H1 (cell line): ENCODE results near the gene SRP14. TPM values are rescaled to one million over a fixed set of nuclear protein-coding genes. Genes with fewer than 3 reads are reported as not detected.

Source experiments
- CTCF ChIA-PET: fragments of 300-600 bp; sonication (Branson Sonifier 250); formaldehyde crosslinking; loops from one replicate; lab custom pipeline; 2021; ENCODE audit not compliant: partially characterized antibody; lab: Charles Lee
- POLR2A ChIA-PET: fragments of 300-600 bp; sonication (Branson Sonifier 250); formaldehyde crosslinking; loops from one replicate; lab custom pipeline; 2021; ENCODE audit warnings: inconsistent platforms; ENCODE audit not compliant: partially characterized antibody; lab: Charles Lee
- DNase-seq, 2 experiments: peaks; one replicate each; pipeline versions ENCODE4 v3.0.0 to v3.0.0-alpha.2; 2010 to 2022; ENCODE audit warnings: low spot score in 2 of 2, low read depth in 1 of 2, mixed read lengths in 1 of 2
- FAIRE-seq: peaks from 2 replicates; lab custom pipeline; 2011; peaks lifted over from hg19 to GRCh38; lab: Jason Lieb, UNC
- H2AFZ ChIP-seq: 2 replicates; pipeline ENCODE4 v1.8.1; 2012; ENCODE audit warnings: low read length, inconsistent platforms
- H2AK5ac ChIP-seq: 2 replicates; pipeline ENCODE4 v1.6.1; 2013; ENCODE audit warnings: low read depth, low read length
- H2BK120ac ChIP-seq: replicated peaks from 2 replicates; pipeline ENCODE3; 2013; ENCODE audit warnings: low read depth, low read length, inconsistent platforms
- H2BK12ac ChIP-seq: 2 replicates; pipeline ENCODE4 v1.6.1; 2013; ENCODE audit warnings: low read depth, low read length
- H2BK15ac ChIP-seq: 2 replicates; pipeline ENCODE4 v1.6.1; 2013; ENCODE audit warnings: low read length
- H2BK20ac ChIP-seq: 2 replicates; pipeline ENCODE4 v1.6.1; 2013; ENCODE audit warnings: low read length
- H2BK5ac ChIP-seq: 2 replicates; pipeline ENCODE4 v1.6.1; 2013; ENCODE audit warnings: low read depth, low read length
- H3K14ac ChIP-seq: 2 replicates; pipeline ENCODE4 v1.6.1; 2013; ENCODE audit warnings: inconsistent platforms; ENCODE audit not compliant: insufficient read length
- H3K18ac ChIP-seq: 2 replicates; pipeline ENCODE4 v1.6.1; 2013; ENCODE audit warnings: low read length; ENCODE audit errors: extremely low read depth
- H3K23ac ChIP-seq: 2 replicates; pipeline ENCODE4 v1.6.1; 2013; ENCODE audit warnings: inconsistent platforms; ENCODE audit not compliant: insufficient read length
- H3K23me2 ChIP-seq: 2 replicates; pipeline ENCODE4 v1.6.1; 2013; ENCODE audit warnings: low read depth, low read length
- H3K27ac ChIP-seq: 2 replicates; pipeline ENCODE4 v1.6.1; 2011; ENCODE audit warnings: low read depth, low read length, inconsistent platforms
- H3K27me3 ChIP-seq, 4 experiments: replicated peaks in 1 of 4; 1 replicate in 1 of 4; 2 replicates in 3 of 4; pipeline versions ENCODE4 v1.6.1 to v1.8.1; 2011 to 2013; ENCODE audit warnings: low read length in 3 of 4, mild to moderate bottlenecking in 3 of 4, inconsistent platforms in 2 of 4, mixed read lengths in 2 of 4, moderate library complexity in 1 of 4; ENCODE audit not compliant: control insufficient read depth in 3 of 4, insufficient read depth in 3 of 4; ENCODE audit errors: extremely low read depth in 1 of 4
- H3K36me3 ChIP-seq, 4 experiments: 2 replicates each; pipeline versions ENCODE4 v1.6.1 to v1.8.1; 2011 to 2013; ENCODE audit warnings: mild to moderate bottlenecking in 4 of 4, low read length in 3 of 4, moderate library complexity in 2 of 4, control low read depth in 1 of 4, inconsistent platforms in 1 of 4; ENCODE audit not compliant: insufficient read depth in 4 of 4, control insufficient read depth in 2 of 4
- H3K4ac ChIP-seq: replicated peaks from 2 replicates; pipeline ENCODE3; 2013; ENCODE audit warnings: low read length, low read depth, mixed read lengths, inconsistent platforms; ENCODE audit not compliant: insufficient read length
- H3K4me1 ChIP-seq, 4 experiments: replicated peaks in 1 of 4; 1 replicate in 1 of 4; 2 replicates in 3 of 4; pipeline versions ENCODE4 v1.6.1 to v1.8.1; 2011 to 2013; ENCODE audit warnings: low read length in 3 of 4, inconsistent platforms in 2 of 4, mixed read lengths in 1 of 4; ENCODE audit not compliant: insufficient read depth in 4 of 4, control insufficient read depth in 3 of 4
- H3K4me2 ChIP-seq, 2 experiments: 2 replicates each; pipeline versions ENCODE4 v1.6.1 to v1.8.1; 2011 to 2013; ENCODE audit warnings: low read depth in 2 of 2, low read length in 2 of 2, control low read depth in 1 of 2, inconsistent platforms in 1 of 2, mild to moderate bottlenecking in 1 of 2; ENCODE audit not compliant: insufficient read depth in 1 of 2
- H3K4me3 ChIP-seq, 4 experiments: fragments of 200-600, 300-600 bp in 1 of 4; sonication (generic), shearing (Covaris generic), sonication (Bioruptor Twin) in 1 of 4; 2 replicates each; pipeline versions ENCODE4 v1.5.1 to v1.8.1; 2011 to 2016; ENCODE audit warnings: low read length in 4 of 4, low read depth in 3 of 4, control low read depth in 2 of 4, inconsistent platforms in 2 of 4, mild to moderate bottlenecking in 2 of 4, mixed read lengths in 1 of 4, moderate library complexity in 1 of 4; ENCODE audit not compliant: insufficient read depth in 2 of 4; ENCODE audit errors: extremely low read depth in 1 of 4
- H3K56ac ChIP-seq: replicated peaks from 2 replicates; pipeline ENCODE3; 2013; ENCODE audit warnings: low read depth, mild to moderate bottlenecking, mixed read lengths, low read length, inconsistent platforms; ENCODE audit not compliant: insufficient read length
- H3K79me1 ChIP-seq: 2 replicates; pipeline ENCODE4 v1.6.1; 2013; ENCODE audit warnings: low read depth, low read length, control low read depth
- H3K79me2 ChIP-seq, 2 experiments: 2 replicates each; pipeline versions ENCODE4 v1.6.1 to v1.8.1; 2012 to 2013; ENCODE audit warnings: low read length in 2 of 2, mild to moderate bottlenecking in 2 of 2, inconsistent platforms in 1 of 2; ENCODE audit not compliant: insufficient read depth in 2 of 2, control insufficient read depth in 1 of 2
- H3K9ac ChIP-seq, 4 experiments: replicated peaks in 1 of 4; 1 replicate in 1 of 4; 2 replicates in 3 of 4; pipeline versions ENCODE4 v1.6.1 to v1.8.1; 2011 to 2013; ENCODE audit warnings: low read depth in 3 of 4, low read length in 3 of 4, control low read depth in 2 of 4, mild to moderate bottlenecking in 2 of 4, moderate library complexity in 2 of 4, inconsistent platforms in 1 of 4; ENCODE audit errors: extremely low read depth in 1 of 4
- H3K9me3 ChIP-seq, 2 experiments: 2 replicates each; pipeline versions ENCODE4 v1.6.1 to v1.8.1; 2012 to 2013; ENCODE audit warnings: mild to moderate bottlenecking in 2 of 2, moderate library complexity in 2 of 2, control low read depth in 1 of 2, inconsistent platforms in 1 of 2, low read depth in 1 of 2, low read length in 1 of 2, mixed read lengths in 1 of 2; ENCODE audit not compliant: insufficient read depth in 2 of 2
- H4K20me1 ChIP-seq, 2 experiments: replicated peaks in 1 of 2; 2 replicates each; pipeline versions ENCODE3 to v1.8.1; 2011 to 2013; ENCODE audit warnings: inconsistent platforms in 2 of 2, low read length in 2 of 2, mild to moderate bottlenecking in 1 of 2; ENCODE audit not compliant: insufficient read depth in 2 of 2, control insufficient read depth in 1 of 2
- H4K5ac ChIP-seq: 2 replicates; pipeline ENCODE4 v1.6.1; 2013; ENCODE audit warnings: low read length, low read depth, mixed read lengths, inconsistent platforms; ENCODE audit not compliant: insufficient read length
- H4K8ac ChIP-seq: 2 replicates; pipeline ENCODE4 v1.8.0; 2013; ENCODE audit warnings: mild to moderate bottlenecking, moderate library complexity, low read length, inconsistent platforms; ENCODE audit not compliant: insufficient read depth; ENCODE audit errors: extremely low read depth
- H4K91ac ChIP-seq: replicated peaks from 2 replicates; pipeline ENCODE3; 2013; ENCODE audit warnings: low read length, mixed read lengths, inconsistent platforms; ENCODE audit not compliant: insufficient read length
- CHD2 ChIP-seq: IDR thresholded peaks from 2 replicates; pipeline ENCODE4 v1.6.1; 2012; ENCODE audit warnings: low read length, improper control_type of control experiment
- JUN ChIP-seq: IDR thresholded peaks from 2 replicates; pipeline ENCODE4 v1.6.1; 2011; ENCODE audit warnings: low read depth, mild to moderate bottlenecking, improper control_type of control experiment, low read length
- JUND ChIP-seq: IDR thresholded peaks from 2 replicates; pipeline ENCODE4 v1.6.1; 2011; ENCODE audit warnings: mild to moderate bottlenecking, improper control_type of control experiment, low read length
- NANOG ChIP-seq: IDR thresholded peaks from 2 replicates; pipeline ENCODE4 v1.6.1; 2011; ENCODE audit warnings: low read length, low read depth, mild to moderate bottlenecking, inconsistent platforms; ENCODE audit not compliant: insufficient read depth, poor library complexity, severe bottlenecking
- RBBP5 ChIP-seq: IDR thresholded peaks from 2 replicates; pipeline ENCODE4 v1.7.1; 2012; ENCODE audit warnings: low read depth, mild to moderate bottlenecking, inconsistent platforms, low read length, moderate library complexity, borderline replicate concordance
- RXRA ChIP-seq: IDR thresholded peaks from 2 replicates; pipeline ENCODE4 v1.6.1; 2011; ENCODE audit warnings: low read depth, mild to moderate bottlenecking, low read length, moderate library complexity; ENCODE audit not compliant: insufficient read depth
- SIX5 ChIP-seq: IDR thresholded peaks from 2 replicates; pipeline ENCODE4 v1.6.1; 2011; ENCODE audit warnings: mild to moderate bottlenecking, low read depth, low read length
- SRF ChIP-seq: IDR thresholded peaks from 2 replicates; pipeline ENCODE4 v1.6.1; 2011; ENCODE audit warnings: mild to moderate bottlenecking, low read depth, low read length, moderate library complexity
- WGBS, 2 experiments: shearing (Covaris generic) in 1 of 2; methylation state at CpG; one replicate each; pipeline versions ENCODE4 v1.1.6 to v1.1.7; 2013 to 2015; ENCODE audit warnings: low lambda C conversion rate in 2 of 2, mixed read lengths in 2 of 2, inconsistent platforms in 1 of 2, low coverage in 1 of 2, missing lambda C conversion rate in 1 of 2; ENCODE audit not compliant: insufficient replicate concordance in 2 of 2, insufficient coverage in 1 of 2, insufficient read length in 1 of 2; ENCODE audit errors: extremely low coverage in 1 of 2, missing lambda C conversion rate in 1 of 2; 5-methylcytosine and 5-hydroxymethylcytosine counted together
- polyA plus RNA-seq, 7 experiments: library from polyadenylated mRNA; depleted of rRNA in 3 of 7; stranded (reverse) in 5 of 7; unstranded in 2 of 7; fragments of >200 nt in 5 of 7; fragments of 200-250 nt in 2 of 7; gene quantifications; 1 replicate in 5 of 7; 2 replicates in 1 of 7; 4 replicates in 1 of 7; pipeline versions ENCODE4 v1.2.1 to v1.2.3, GENCODE V29; 2011 to 2013; ENCODE audit warnings: missing spikeins in 2 of 7, mixed read lengths in 2 of 7
- total RNA-seq: library from RNA; stranded (reverse); fragmentation: NEBNext Ultra II Directional; extraction: Animal tissue kit (Norgen Biotek cat#: 25700); gene quantifications from 2 replicates; pipeline ENCODE4 v1.2.1, GENCODE V29; 2021
- TF ChIP-seq, protein P1 (sequence below): IDR thresholded peaks from 2 replicates; pipeline ENCODE4 v1.6.1; 2012; ENCODE audit warnings: low read length, inconsistent platforms
- TF ChIP-seq, protein P2 (sequence below): IDR thresholded peaks from 2 replicates; pipeline ENCODE4 v1.6.1; 2012; ENCODE audit warnings: inconsistent platforms

The SRP14 gene
- total and polyA plus RNA-seq, 2 of the 8 experiments (the other 6 are each of a cell fraction or from before 2014, with no cell fraction given) = 186 to 223 TPM

DNA sequence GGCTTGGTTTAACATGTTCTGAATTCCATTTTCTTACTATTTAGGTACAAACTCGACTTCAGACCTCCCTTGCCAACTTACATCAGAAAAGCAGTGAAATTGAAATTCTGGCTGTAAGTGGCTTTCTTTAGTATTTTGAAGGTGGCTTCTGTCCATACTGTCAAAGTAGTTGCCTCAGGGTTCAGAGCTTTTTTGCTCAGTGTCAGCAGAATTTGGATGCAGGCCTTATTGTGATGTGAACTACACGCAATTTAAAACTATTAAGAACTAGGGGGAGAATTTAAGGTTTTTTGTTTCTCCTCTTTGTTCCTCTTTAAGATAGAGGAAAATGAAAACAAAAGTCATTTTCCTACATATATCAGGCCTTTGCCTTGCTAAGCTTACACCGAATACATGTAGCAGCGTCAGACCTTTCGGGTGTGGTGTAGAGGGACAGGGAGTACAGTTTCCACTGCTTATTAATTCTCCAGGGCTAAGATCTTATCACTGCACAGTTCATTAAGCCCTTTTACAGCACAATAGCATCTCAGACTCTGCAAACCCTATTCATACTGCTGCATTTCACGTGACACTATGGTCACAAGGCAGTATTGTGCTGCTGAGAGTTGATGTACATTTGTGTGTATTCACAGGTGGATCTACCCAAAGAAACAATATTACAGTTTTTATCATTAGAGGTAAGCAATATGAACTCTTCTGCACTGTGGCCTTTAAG lies 6.7 kb downstream of the SRP14 start:
- no peaks in the 10 kb centered on the region for H3K79me2 ChIP-seq
- POLR2A ChIA-PET = interaction anchor here (0.7 to 1.1 kb wide), 2 partner anchors 110 to 136 kb away, joined by 3 to 4 read pairs; no protein-coding TSS in a partner anchor
- H2BK5ac ChIP-seq = no peak overlapping the region
- H4K8ac ChIP-seq = no peak overlapping the region
- no peak overlapping the region for H4K91ac ChIP-seq
- no peak overlapping the region for H2AK5ac ChIP-seq
- no peak overlapping the region for H2AFZ ChIP-seq
- CTCF ChIA-PET = interaction anchor here (1.0 to 21.9 kb wide), 5 partner anchors 9 to 185 kb away, joined by 3 to 406 read pairs (median 4); partner anchors contain the start of gene BMF
- peaks cover 24 to 85% (median 62%) of the 10 kb centered on the region in 4 experiments for H3K36me3 ChIP-seq
- WGBS, 2 experiments = 95% methylated on average over 6 of the region's 6 CpGs; no CpG with 5 or more reads in 1 of the 2 experiments
- H3K56ac ChIP-seq = no peak overlapping the region
- no peak overlapping the region for H3K4me2 ChIP-seq
- no peak overlapping the region for H3K14ac ChIP-seq
- no peak overlapping the region for H3K23ac ChIP-seq
- H3K23me2 ChIP-seq = no peaks in the 10 kb centered on the region
- no peak overlapping the region for H4K5ac ChIP-seq
- DNase-seq = no peak
- H3K18ac ChIP-seq = no peak overlapping the region
- H2BK120ac ChIP-seq = no peak overlapping the region
- H3K27ac ChIP-seq = no peak overlapping the region
- no peaks in the 10 kb centered on the region for H3K79me1 ChIP-seq
- no peaks in the 10 kb centered on the region for H3K27me3 ChIP-seq
- H3K9me3 ChIP-seq = no peaks in the 10 kb centered on the region
- H3K9ac ChIP-seq = no peak overlapping the region
- H4K20me1 ChIP-seq = no peaks in the 10 kb centered on the region
- H3K4me3 ChIP-seq = no peak overlapping the region
- FAIRE-seq = no peak
- no peak overlapping the region for H3K4ac ChIP-seq
- H3K4me1 ChIP-seq = no peaks in the 10 kb centered on the region
- no peak overlapping the region for H2BK15ac ChIP-seq
- no peak overlapping the region for H2BK20ac ChIP-seq
- H2BK12ac ChIP-seq = no peak overlapping the region
- TF ChIP-seq JUND (no peak), NANOG (no peak), JUN (no peak), CHD2 (no peak), SRF (no peak), RBBP5 (no peak), RXRA (no peak), SIX5 (no peak)
- TF ChIP-seq, protein P1, sequence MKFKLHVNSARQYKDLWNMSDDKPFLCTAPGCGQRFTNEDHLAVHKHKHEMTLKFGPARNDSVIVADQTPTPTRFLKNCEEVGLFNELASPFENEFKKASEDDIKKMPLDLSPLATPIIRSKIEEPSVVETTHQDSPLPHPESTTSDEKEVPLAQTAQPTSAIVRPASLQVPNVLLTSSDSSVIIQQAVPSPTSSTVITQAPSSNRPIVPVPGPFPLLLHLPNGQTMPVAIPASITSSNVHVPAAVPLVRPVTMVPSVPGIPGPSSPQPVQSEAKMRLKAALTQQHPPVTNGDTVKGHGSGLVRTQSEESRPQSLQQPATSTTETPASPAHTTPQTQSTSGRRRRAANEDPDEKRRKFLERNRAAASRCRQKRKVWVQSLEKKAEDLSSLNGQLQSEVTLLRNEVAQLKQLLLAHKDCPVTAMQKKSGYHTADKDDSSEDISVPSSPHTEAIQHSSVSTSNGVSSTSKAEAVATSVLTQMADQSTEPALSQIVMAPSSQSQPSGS = no peak
- TF ChIP-seq, protein P2, sequence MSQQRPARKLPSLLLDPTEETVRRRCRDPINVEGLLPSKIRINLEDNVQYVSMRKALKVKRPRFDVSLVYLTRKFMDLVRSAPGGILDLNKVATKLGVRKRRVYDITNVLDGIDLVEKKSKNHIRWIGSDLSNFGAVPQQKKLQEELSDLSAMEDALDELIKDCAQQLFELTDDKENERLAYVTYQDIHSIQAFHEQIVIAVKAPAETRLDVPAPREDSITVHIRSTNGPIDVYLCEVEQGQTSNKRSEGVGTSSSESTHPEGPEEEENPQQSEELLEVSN = no peak
